Muscle of leg (tissue), 11 donors: ENCODE data around the gene FRY. TPM values are rescaled to one million over a fixed set of nuclear protein-coding genes. Genes with fewer than 3 reads are reported as not detected.

Source experiments
- DNase-seq: peaks from one replicate; pipeline ENCODE4 v3.0.0; 2013
- H3K27ac ChIP-seq: one replicate; pipeline ENCODE4 v1.5.1; 2013; ENCODE audit warnings: mild to moderate bottlenecking, low read length, control low read depth
- H3K27me3 ChIP-seq: one replicate; pipeline ENCODE4 v1.6.1; 2013; ENCODE audit warnings: low read length; ENCODE audit not compliant: control insufficient read depth, insufficient read depth
- H3K36me3 ChIP-seq: one replicate; pipeline ENCODE4 v1.6.1; 2013; ENCODE audit warnings: low read length; ENCODE audit not compliant: control insufficient read depth, insufficient read depth
- H3K4me1 ChIP-seq: one replicate; pipeline ENCODE4 v1.6.1; 2013; ENCODE audit warnings: low read length; ENCODE audit not compliant: control insufficient read depth, insufficient read depth
- H3K4me3 ChIP-seq: one replicate; pipeline ENCODE4 v1.5.1; 2013; ENCODE audit warnings: low read length, control low read depth
- H3K9me3 ChIP-seq: replicated peaks from 2 replicates; pipeline ENCODE4 v1.6.1; 2013; ENCODE audit warnings: low read depth, low read length; ENCODE audit not compliant: control insufficient read depth
- WGBS: methylation state at CpG from one replicate; pipeline ENCODE4 v1.1.5; 2013; ENCODE audit warnings: missing lambda C conversion rate; ENCODE audit not compliant: insufficient coverage; 5-methylcytosine and 5-hydroxymethylcytosine counted together
- polyA plus RNA-seq, 8 donors: library from polyadenylated mRNA; unstranded; fragments of 120-200 nt; gene quantifications; one replicate each; pipeline versions ENCODE4 v1.2.1 to v1.2.3, GENCODE V29; 2013; ENCODE audit warnings: inconsistent platforms in 1 of 8, low replicate concordance in 1 of 8; ENCODE audit not compliant: insufficient read length in 8 of 8, insufficient read depth in 1 of 8
- total RNA-seq: library from RNA; stranded (reverse); fragments of 120-200 nt; gene quantifications from one replicate; pipeline ENCODE4 v1.2.4, GENCODE V29; 2013

FRY gene
- total and polyA plus RNA-seq, 9 donors: 37.7 to 63.5 (median 47.3) TPM

- Histone ChIP-seq H3K27me3 (no peaks in the 10 kb centered on the region), H3K4me3 (no peak overlapping the region), H3K9me3 (no peaks in the 10 kb centered on the region), H3K27ac (no peak overlapping the region), H3K4me1 (peaks cover 4% of the 10 kb centered on the region), H3K36me3 (peaks cover 5% of the 10 kb centered on the region)
- 88% methylated on average over 1 of the region's 3 CpGs for WGBS
- DNase-seq: no peak
These were observed 121.5 kb downstream of the FRY start for GRCh38 chr13:32153056-32153455.

GRCh38 chr13:32159137-32159869, 127.7 kb downstream of the FRY start:
- no peak overlapping the region for H3K4me3 ChIP-seq
- no peaks in the 10 kb centered on the region for H3K27me3 ChIP-seq
- peaks cover 8% of the 10 kb centered on the region for H3K36me3 ChIP-seq
- no peaks in the 10 kb centered on the region for H3K9me3 ChIP-seq
- peak; percentile 82 for DNase-seq
- peaks cover 7% of the 10 kb centered on the region for H3K4me1 ChIP-seq
- WGBS: 0% methylated on average over 1 of the region's 4 CpGs
- peak overlapping the region; percentile 22 for H3K27ac ChIP-seq

- WGBS: 89% methylated on average over 2 of the region's 5 CpGs
- Histone ChIP-seq H3K4me1 (peaks cover 27% of the 10 kb centered on the region), H3K36me3 (peaks cover 8% of the 10 kb centered on the region), H3K9me3 (no peaks in the 10 kb centered on the region), H3K4me3 (no peak overlapping the region), H3K27me3 (no peaks in the 10 kb centered on the region), H3K27ac (no peak overlapping the region)
- DNase-seq: no peak
These were observed 130.9 kb downstream of the FRY start for GRCh38 chr13:32162395-32163005.

- H3K27ac ChIP-seq: peak overlapping the region; percentile 84
- H3K36me3 ChIP-seq: peaks cover 8% of the 10 kb centered on the region
- no peaks in the 10 kb centered on the region for H3K27me3 ChIP-seq
- H3K4me3 ChIP-seq: no peak overlapping the region
- DNase-seq: peak; percentile 74
- H3K4me1 ChIP-seq: peaks cover 31% of the 10 kb centered on the region
- WGBS: 51% methylated on average over 2 of the region's 4 CpGs
- no peaks in the 10 kb centered on the region for H3K9me3 ChIP-seq
These were observed 133.2 kb downstream of the FRY start for GRCh38 chr13:32164622-32165268.

- Histone ChIP-seq H3K4me3 (no peak overlapping the region), H3K9me3 (no peaks in the 10 kb centered on the region), H3K36me3 (peaks cover 8% of the 10 kb centered on the region), H3K27ac (peak overlapping the region; percentile 87), H3K4me1 (peaks cover 31% of the 10 kb centered on the region), H3K27me3 (no peaks in the 10 kb centered on the region)
- DNase-seq: peak; percentile 85
- 71% methylated on average over 5 of the region's 5 CpGs for WGBS
These were observed 134.2 kb downstream of the FRY start for GRCh38 chr13:32165796-32166195.

- H3K36me3 ChIP-seq: peaks cover under 1% of the 10 kb centered on the region
- no peaks in the 10 kb centered on the region for H3K27me3 ChIP-seq
- no peaks in the 10 kb centered on the region for H3K9me3 ChIP-seq
- peak; percentile 27 for DNase-seq
- 33% methylated on average over 1 of the region's 1 CpG for WGBS
- no peak overlapping the region for H3K27ac ChIP-seq
- H3K4me3 ChIP-seq: no peak overlapping the region
- H3K4me1 ChIP-seq: peaks cover 31% of the 10 kb centered on the region
These were observed 136.6 kb downstream of the FRY start for GRCh38 chr13:32168131-32168530.

GRCh38 chr13:32170841-32171240, 139.3 kb downstream of the FRY start:
- DNase-seq: no peak
- H3K9me3 ChIP-seq: no peaks in the 10 kb centered on the region
- H3K27me3 ChIP-seq: no peaks in the 10 kb centered on the region
- peaks cover 19% of the 10 kb centered on the region for H3K4me1 ChIP-seq
- H3K4me3 ChIP-seq: no peak overlapping the region
- no peak overlapping the region for H3K27ac ChIP-seq
- peaks cover 3% of the 10 kb centered on the region for H3K36me3 ChIP-seq
- WGBS: no CpG with 5 or more reads among the region's 4 CpGs

- no peak for DNase-seq
- Histone ChIP-seq H3K9me3 (no peaks in the 10 kb centered on the region), H3K27me3 (no peaks in the 10 kb centered on the region), H3K4me3 (no peak overlapping the region), H3K27ac (no peak overlapping the region), H3K4me1 (peaks cover 3% of the 10 kb centered on the region), H3K36me3 (peaks cover 7% of the 10 kb centered on the region)
- WGBS: no CpG with 5 or more reads among the region's 1 CpG
These were observed 142.3 kb downstream of the FRY start for GRCh38 chr13:32173881-32174280.

- H3K27me3 ChIP-seq: no peaks in the 10 kb centered on the region
- no peak overlapping the region for H3K4me3 ChIP-seq
- H3K9me3 ChIP-seq: no peaks in the 10 kb centered on the region
- H3K36me3 ChIP-seq: peaks cover 8% of the 10 kb centered on the region
- no peak overlapping the region for H3K27ac ChIP-seq
- no peak for DNase-seq
- H3K4me1 ChIP-seq: peaks cover 2% of the 10 kb centered on the region
- 78% methylated on average over 1 of the region's 1 CpG for WGBS
These were observed 142.8 kb downstream of the FRY start for GRCh38 chr13:32174366-32174765.

- Histone ChIP-seq H3K36me3 (peaks cover 8% of the 10 kb centered on the region), H3K27me3 (no peaks in the 10 kb centered on the region), H3K9me3 (no peaks in the 10 kb centered on the region), H3K4me1 (no peaks in the 10 kb centered on the region), H3K27ac (no peak overlapping the region), H3K4me3 (no peak overlapping the region)
- no CpG with 5 or more reads among the region's 6 CpGs for WGBS
- no peak for DNase-seq
These were observed 143.7 kb downstream of the FRY start for GRCh38 chr13:32175307-32175706.
